Measurements from ENCODE around the gene PUSL1.

PUSL1 gene

GRCh38 chr1:1321477-1321876 lies 13.1 kb downstream of the PUSL1 start:
- in situ Hi-C loops (cut with MboI; ENCODE audit: low sequenced_read_pairs) = no loop called here

- in situ Hi-C loops (cut with MboI; ENCODE audit: low sequenced_read_pairs) = no loop called here
Observed at GRCh38 chr1:1322418-1322817, 14.0 kb downstream of the PUSL1 start.

DNA sequence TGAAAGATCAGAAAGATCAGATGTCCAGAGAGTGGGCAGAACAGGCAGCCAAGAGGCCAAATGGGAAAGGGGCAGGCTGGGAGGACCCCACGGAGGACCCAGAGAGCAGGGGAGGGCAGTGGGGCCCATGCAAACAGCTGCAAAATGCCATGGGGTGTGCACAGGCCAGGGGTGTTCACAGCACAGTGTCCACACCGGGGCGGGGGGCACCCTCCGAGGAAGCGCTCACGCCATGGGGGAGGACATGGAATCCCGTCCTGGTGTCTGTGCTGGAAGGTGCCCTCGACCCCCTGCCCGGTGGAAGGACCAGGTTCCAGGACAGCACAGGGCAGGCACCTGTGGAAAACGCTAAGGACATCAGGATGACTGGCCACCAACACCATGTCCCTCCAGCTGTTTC lies 14.6 kb downstream of the PUSL1 start:
- in situ Hi-C loops (cut with MboI; ENCODE audit: low sequenced_read_pairs) = no loop called here

- in situ Hi-C loops (cut with MboI; ENCODE audit: low sequenced_read_pairs) = no loop called here
Observed at GRCh38 chr1:1324084-1324523, 15.7 kb downstream of the PUSL1 start.

DNA sequence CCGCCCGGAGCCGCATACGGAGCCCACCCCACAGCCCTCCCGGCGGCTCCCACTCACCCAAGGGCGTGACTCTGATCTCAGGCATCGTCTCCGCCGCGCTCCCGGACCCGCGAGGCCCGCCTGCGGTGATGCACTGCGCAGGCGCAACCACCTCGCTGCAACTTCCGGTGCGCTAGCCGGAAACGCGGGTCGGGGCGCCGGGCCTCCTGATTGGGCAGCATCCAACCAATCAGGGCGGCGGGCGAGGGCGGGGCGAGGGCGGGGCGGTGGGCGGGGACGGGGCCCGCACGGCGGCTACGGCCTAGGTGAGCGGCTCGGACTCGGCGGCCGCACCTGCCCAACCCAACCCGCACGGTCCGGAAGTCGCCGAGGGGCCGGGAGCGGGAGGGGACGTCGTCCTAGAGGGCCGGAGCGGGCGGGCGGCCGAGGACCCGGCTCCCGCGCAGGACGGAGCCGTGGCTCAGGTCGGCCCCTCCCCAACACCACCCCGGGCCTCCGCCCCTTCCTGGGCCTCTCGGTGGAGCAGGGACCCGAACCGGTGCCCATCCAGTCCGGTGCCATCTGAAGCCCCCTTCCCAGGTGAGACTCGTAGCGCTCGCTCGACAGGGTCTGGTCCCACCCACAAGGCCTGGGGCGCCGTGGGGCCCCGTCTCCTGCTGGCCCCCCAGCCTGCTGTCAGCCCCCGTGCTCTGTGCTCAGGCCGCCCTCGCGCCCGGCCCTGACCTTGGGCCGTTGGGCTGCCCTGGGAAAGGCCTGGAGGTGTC lies 16.3 kb downstream of the PUSL1 start, which contains the start of the genes CPTP and INTS11:
Gene CPTP (plus strand): TSS at position 279 of the 764 bp plus-strand sequence. CDS start 2,109 bp downstream, outside the sequence.
Gene INTS11 (minus strand): TSS at position 137 of the 764 bp plus-strand sequence. CDS start 52 bp downstream, at position 85.
- in situ Hi-C loops (cut with MboI; ENCODE audit: low sequenced_read_pairs) = no loop called here

- in situ Hi-C loops (cut with MboI; ENCODE audit: low sequenced_read_pairs) = no loop called here
Observed at GRCh38 chr1:1325288-1326074, 17.1 kb downstream of the PUSL1 start.

DNA sequence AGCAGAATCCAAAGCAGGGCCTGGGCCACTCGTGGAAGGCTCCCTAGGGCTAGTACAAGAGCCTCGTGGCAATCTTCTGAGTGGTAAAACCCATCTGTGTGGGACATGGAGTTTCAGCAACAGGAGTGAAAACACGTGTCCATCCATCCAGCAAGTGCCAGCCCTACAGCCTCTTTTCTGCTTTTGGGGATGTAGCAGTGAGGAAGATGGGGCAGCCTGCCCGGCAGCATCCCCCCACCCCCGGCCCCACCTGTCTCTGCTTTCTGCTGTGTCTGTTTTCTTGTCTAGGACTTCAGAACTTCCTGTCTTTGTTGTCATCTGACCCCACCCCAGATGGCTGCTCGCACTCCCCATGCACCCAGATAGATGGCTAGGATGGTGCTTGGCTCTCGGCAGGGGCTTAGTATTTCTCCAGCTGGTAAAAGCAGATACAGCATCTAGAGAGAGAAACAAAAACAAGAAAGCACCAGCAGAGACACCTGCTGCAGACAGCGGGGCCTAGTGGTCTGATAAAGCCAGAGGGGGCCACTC lies 17.7 kb downstream of the PUSL1 start:
- in situ Hi-C loops (cut with MboI; ENCODE audit: low sequenced_read_pairs) = no loop called here

DNA sequence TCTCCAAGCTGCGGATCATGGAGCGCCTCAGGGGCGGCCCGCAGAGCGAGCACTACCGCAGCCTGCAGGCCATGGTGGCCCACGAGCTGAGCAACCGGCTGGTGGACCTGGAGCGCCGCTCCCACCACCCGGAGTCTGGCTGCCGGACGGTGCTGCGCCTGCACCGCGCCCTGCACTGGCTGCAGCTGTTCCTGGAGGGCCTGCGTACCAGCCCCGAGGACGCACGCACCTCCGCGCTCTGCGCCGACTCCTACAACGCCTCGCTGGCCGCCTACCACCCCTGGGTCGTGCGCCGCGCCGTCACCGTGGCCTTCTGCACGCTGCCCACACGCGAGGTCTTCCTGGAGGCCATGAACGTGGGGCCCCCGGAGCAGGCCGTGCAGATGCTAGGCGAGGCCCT lies 18.9 kb downstream of the PUSL1 start:
- in situ Hi-C loops (cut with MboI; ENCODE audit: low sequenced_read_pairs) = no loop called here

DNA sequence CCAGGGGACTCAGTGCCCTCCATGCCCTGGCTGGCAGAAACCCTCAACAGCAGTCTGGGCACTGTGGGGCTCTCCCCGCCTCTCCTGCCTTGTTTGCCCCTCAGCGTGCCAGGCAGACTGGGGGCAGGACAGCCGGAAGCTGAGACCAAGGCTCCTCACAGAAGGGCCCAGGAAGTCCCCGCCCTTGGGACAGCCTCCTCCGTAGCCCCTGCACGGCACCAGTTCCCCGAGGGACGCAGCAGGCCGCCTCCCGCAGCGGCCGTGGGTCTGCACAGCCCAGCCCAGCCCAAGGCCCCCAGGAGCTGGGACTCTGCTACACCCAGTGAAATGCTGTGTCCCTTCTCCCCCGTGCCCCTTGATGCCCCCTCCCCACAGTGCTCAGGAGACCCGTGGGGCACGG lies 19.9 kb downstream of the PUSL1 start:
- in situ Hi-C loops (cut with MboI; ENCODE audit: low sequenced_read_pairs) = no loop called here

DNA sequence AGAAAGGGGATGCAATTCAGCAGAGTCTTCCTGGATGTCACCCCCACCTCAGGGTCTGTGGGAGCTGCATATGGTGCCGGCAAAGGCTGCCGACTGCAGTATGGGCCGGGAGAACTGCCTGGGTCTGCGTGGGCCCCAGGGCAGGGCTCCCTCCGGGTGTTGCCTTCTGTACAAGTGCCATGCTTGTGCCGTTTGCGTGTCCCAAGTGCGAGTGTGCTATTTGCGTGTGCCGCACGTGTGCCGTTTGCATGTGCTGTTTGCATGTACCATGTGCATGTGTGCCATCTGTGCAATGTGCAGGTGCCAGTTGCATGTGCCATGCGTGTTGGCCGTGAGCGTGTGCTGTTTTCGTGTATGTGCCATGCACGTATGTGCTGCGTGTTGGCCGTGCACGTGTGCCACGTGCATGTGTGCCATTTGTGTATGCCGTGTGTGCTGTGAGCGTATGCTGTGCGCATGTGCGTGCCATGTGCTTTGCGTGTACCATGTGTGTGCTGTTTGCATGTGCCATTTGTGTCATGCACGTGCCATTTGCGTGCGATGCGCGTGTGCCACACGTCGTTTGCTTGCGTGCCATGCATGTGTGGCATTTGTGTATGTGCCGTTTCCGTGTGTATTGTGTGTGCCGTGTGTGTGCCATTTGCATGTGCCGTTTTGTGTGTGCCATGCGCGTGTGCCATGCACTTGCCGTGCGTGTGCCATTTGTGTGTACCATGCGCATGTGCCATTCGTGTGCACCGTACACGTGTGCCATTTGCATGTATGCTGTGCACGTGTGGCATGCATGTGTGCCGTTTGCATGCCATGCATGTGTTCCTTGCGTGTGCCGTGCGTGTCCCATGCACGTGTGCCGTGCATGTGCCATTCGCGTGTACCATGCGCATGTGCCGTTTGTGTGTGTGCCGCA lies 21.2 kb downstream of the PUSL1 start:
- in situ Hi-C loops (cut with MboI; ENCODE audit: low sequenced_read_pairs) = no loop called here

DNA sequence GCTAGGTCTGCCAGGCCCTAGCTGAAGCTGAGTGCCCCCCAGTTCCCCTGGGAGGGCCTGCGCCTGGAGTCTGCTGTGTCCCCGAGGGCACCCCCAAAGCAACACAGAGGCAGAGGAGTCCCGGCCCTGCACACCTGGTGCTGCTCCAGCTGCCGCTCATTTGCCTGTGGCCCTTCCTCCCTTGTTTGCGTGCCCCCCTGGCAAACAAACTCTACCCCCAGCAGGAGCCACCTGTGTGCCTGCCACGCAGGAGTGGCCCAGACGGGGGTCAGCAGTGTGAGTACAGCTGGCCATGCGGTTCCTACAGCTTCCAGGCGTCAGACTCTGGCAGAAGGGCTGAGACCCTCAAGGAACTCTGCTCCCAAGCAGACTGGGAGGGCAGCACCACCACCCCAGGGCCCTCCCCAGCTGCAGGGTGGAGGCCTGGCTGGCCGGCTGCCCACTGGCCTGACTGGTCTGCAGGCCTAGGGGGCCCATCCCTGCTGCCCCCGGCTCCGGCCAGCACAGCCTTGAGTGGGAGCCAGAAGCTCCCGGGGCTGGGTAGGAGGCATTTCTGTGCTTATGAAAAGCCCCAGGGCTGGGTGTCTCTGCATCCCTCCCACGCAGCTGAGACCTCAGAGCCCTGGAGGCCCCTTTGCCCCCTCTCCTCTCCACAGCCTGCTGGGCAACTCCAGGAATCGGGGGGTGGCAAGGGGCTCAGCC lies 22.1 kb downstream of the PUSL1 start:
- in situ Hi-C loops (cut with MboI; ENCODE audit: low sequenced_read_pairs) = no loop called here

DNA sequence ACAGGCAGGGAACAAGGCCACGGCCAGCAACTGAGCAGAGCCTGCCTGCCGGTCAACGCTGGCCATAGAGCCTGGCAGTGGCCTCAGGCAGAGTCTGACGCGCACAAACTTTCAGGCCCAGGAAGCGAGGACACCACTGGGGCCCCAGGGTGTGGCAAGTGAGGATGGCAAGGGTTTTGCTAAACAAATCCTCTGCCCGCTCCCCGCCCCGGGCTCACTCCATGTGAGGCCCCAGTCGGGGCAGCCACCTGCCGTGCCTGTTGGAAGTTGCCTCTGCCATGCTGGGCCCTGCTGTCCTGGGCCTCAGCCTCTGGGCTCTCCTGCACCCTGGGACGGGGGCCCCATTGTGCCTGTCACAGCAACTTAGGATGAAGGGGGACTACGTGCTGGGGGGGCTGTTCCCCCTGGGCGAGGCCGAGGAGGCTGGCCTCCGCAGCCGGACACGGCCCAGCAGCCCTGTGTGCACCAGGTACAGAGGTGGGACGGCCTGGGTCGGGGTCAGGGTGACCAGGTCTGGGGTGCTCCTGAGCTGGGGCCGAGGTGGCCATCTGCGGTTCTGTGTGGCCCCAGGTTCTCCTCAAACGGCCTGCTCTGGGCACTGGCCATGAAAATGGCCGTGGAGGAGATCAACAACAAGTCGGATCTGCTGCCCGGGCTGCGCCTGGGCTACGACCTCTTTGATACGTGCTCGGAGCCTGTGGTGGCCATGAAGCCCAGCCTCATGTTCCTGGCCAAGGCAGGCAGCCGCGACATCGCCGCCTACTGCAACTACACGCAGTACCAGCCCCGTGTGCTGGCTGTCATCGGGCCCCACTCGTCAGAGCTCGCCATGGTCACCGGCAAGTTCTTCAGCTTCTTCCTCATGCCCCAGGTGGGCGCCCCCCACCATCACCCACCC lies 22.9 kb downstream of the PUSL1 start, which contains the start of gene TAS1R3:
Gene TAS1R3 (plus strand): TSS at position 213 of the 898 bp plus-strand sequence. CDS start 66 bp downstream, at position 279.
- in situ Hi-C loops (cut with MboI; ENCODE audit: low sequenced_read_pairs) = no loop called here

DNA sequence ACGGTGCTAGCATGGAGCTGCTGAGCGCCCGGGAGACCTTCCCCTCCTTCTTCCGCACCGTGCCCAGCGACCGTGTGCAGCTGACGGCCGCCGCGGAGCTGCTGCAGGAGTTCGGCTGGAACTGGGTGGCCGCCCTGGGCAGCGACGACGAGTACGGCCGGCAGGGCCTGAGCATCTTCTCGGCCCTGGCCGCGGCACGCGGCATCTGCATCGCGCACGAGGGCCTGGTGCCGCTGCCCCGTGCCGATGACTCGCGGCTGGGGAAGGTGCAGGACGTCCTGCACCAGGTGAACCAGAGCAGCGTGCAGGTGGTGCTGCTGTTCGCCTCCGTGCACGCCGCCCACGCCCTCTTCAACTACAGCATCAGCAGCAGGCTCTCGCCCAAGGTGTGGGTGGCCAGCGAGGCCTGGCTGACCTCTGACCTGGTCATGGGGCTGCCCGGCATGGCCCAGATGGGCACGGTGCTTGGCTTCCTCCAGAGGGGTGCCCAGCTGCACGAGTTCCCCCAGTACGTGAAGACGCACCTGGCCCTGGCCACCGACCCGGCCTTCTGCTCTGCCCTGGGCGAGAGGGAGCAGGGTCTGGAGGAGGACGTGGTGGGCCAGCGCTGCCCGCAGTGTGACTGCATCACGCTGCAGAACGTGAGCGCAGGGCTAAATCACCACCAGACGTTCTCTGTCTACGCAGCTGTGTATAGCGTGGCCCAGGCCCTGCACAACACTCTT lies 23.8 kb downstream of the PUSL1 start:
- in situ Hi-C loops (cut with MboI; ENCODE audit: low sequenced_read_pairs) = no loop called here

GRCh38 chr1:1332774-1333480 lies 24.5 kb downstream of the PUSL1 start:
- in situ Hi-C loops (cut with MboI; ENCODE audit: low sequenced_read_pairs) = no loop called here

GRCh38 chr1:1333551-1334241 lies 25.3 kb downstream of the PUSL1 start:
- in situ Hi-C loops (cut with MboI; ENCODE audit: low sequenced_read_pairs) = no loop called here

DNA sequence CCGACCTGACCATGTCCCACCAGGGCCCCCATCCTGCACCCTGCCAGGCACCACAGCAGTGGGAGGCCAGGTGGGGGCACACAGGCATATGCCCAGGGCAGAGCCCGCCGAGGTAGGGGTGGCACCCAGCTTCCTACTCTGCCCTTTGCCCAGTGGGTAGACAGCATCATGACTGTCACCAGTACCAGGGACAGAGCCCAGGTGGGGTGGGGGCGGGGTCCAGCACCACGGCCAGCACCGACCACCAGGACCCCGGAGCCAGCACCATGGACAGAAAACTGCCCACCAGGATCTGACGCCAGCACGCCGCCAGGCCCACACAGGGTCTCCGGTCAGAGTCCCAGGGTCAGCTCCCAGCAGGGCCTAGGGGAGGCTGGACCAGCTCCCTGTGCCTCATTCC lies 26.4 kb downstream of the PUSL1 start:
- in situ Hi-C loops (cut with MboI; ENCODE audit: low sequenced_read_pairs) = no loop called here

DNA sequence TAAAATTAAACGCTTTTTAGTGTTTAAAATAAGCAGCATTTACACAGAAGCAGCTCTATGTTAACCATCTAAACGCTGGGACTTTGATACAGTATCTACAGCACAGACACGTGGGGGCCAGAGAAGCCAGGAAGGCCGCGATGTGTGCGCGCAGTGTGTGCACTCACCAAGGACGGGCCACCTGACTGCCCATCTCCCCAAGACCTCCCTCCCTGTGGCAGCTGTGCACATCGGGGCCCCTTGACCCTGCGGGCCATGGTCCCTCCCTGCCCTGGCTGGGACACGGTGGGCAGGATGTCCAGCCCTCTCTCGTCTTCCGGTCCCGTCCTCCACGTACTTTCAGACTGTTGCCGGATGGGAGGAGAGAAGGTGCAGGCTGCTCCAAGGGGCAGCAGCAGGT lies 26.9 kb downstream of the PUSL1 start:
- in situ Hi-C loops (cut with MboI; ENCODE audit: low sequenced_read_pairs) = no loop called here
